GM23338 (cell line): ENCODE measurements around the gene NRL. TPM values are rescaled to one million over a fixed set of nuclear protein-coding genes. Genes with fewer than 3 reads are reported as not detected.

Experiments used
- ATAC-seq: fragments of 200-7000 bp; cut with Tn5 transposase; 3 replicates; pipeline ENCODE4 v1.9.1; 2020
- DNase-seq: peaks from one replicate; pipeline ENCODE4 v3.0.0-alpha.2; 2015; ENCODE audit warnings: low spot score
- H2AFZ ChIP-seq: fragments of 200-600 bp; sonication (generic); 2 replicates; pipeline ENCODE4 v1.8.0; 2016; ENCODE audit warnings: antibody characterized with exemption, mild to moderate bottlenecking, moderate library complexity
- H3F3A ChIP-seq: fragments of 200-600 bp; sonication (generic); replicated peaks from 2 replicates; pipeline ENCODE4 v1.8.0; 2017; ENCODE audit warnings: antibody characterized with exemption, mixed run types, low read depth
- H3K27ac ChIP-seq: fragments of 200-600 bp; sonication (generic); 2 replicates; pipeline ENCODE4 v1.6.1; 2016; ENCODE audit warnings: low read depth
- H3K27me3 ChIP-seq: fragments of 200-600 bp; sonication (generic); 2 replicates; pipeline ENCODE4 v1.8.0; 2016; ENCODE audit warnings: mild to moderate bottlenecking, mixed run types, moderate library complexity; ENCODE audit not compliant: insufficient read depth
- H3K36me3 ChIP-seq: fragments of 200-600 bp; sonication (generic); 2 replicates; pipeline ENCODE4 v1.8.0; 2016; ENCODE audit warnings: mild to moderate bottlenecking; ENCODE audit not compliant: insufficient read depth
- H3K4me1 ChIP-seq: fragments of 200-600 bp; sonication (generic); 2 replicates; pipeline ENCODE4 v1.8.0; 2016; ENCODE audit warnings: mild to moderate bottlenecking, moderate library complexity; ENCODE audit not compliant: insufficient read depth
- H3K4me2 ChIP-seq: fragments of 200-600 bp; sonication (generic); 2 replicates; pipeline ENCODE4 v1.7.1; 2017; ENCODE audit warnings: mixed run types
- H3K4me3 ChIP-seq: fragments of 200-600 bp; sonication (generic); 2 replicates; pipeline ENCODE4 v1.6.1; 2016; ENCODE audit warnings: mixed run types
- H3K79me2 ChIP-seq: fragments of 200-600 bp; sonication (generic); replicated peaks from 2 replicates; pipeline ENCODE4 v1.8.0; 2017; ENCODE audit warnings: mild to moderate bottlenecking; ENCODE audit not compliant: insufficient read depth
- H3K9me2 ChIP-seq: fragments of 200-600 bp; sonication (generic); 2 replicates; pipeline ENCODE4 v1.8.0; 2017; ENCODE audit not compliant: insufficient read depth
- H4K20me1 ChIP-seq: fragments of 200-600 bp; sonication (generic); replicated peaks from 2 replicates; pipeline ENCODE4 v1.8.0; 2017; ENCODE audit warnings: mild to moderate bottlenecking; ENCODE audit not compliant: insufficient read depth
- H3K27ac Mint-ChIP-seq: 2 replicates; pipeline ENCODE4 v1.8.0; 2020; ENCODE audit warnings: inconsistent platforms, mild to moderate bottlenecking, moderate library complexity, mixed read lengths
- H3K27me3 Mint-ChIP-seq: 3 replicates; pipeline ENCODE4 v1.8.0; 2022; ENCODE audit warnings: low read depth, mild to moderate bottlenecking, moderate library complexity, mixed read lengths, inconsistent platforms; ENCODE audit not compliant: insufficient read depth, poor library complexity
- H3K36me3 Mint-ChIP-seq: 3 replicates; pipeline ENCODE4 v1.8.0; 2021; ENCODE audit warnings: low read depth, mild to moderate bottlenecking, inconsistent platforms, moderate library complexity, mixed read lengths
- H3K4me1 Mint-ChIP-seq: 3 replicates; pipeline ENCODE4 v1.8.0; 2020; ENCODE audit warnings: mild to moderate bottlenecking, inconsistent platforms, mixed read lengths
- H3K4me3 Mint-ChIP-seq: 3 replicates; pipeline ENCODE4 v1.8.0; 2021; ENCODE audit warnings: moderate library complexity, mild to moderate bottlenecking, inconsistent platforms, mixed read lengths
- H3K9me3 Mint-ChIP-seq: 3 replicates; pipeline ENCODE4 v1.8.0; 2020; ENCODE audit warnings: moderate library complexity, mild to moderate bottlenecking, inconsistent platforms, mixed read lengths
- CREB1 ChIP-seq: fragments of 250-450 bp; sonication (Bioruptor Pico); IDR thresholded peaks from 2 replicates; pipeline ENCODE4 v1.5.0; 2020; ENCODE audit warnings: low read depth, mild to moderate bottlenecking, moderate library complexity
- ETS1 ChIP-seq: IDR thresholded peaks from 2 replicates; pipeline ENCODE4 v1.6.1; 2016; ENCODE audit warnings: antibody characterized with exemption
- EZH2 ChIP-seq: fragments of 200-600 bp; sonication (generic); IDR thresholded peaks from one replicate; pipeline ENCODE4 v1.8.0; 2017; ENCODE audit warnings: antibody characterized with exemption, mild to moderate bottlenecking, low read depth; ENCODE audit not compliant: unreplicated experiment
- EZH2phosphoT487 ChIP-seq: fragments of 200-600 bp; sonication (generic); IDR thresholded peaks from one replicate; pipeline ENCODE4 v1.8.1; 2018; ENCODE audit warnings: antibody characterized with exemption; ENCODE audit not compliant: unreplicated experiment
- JUNB ChIP-seq: IDR thresholded peaks from one replicate; pipeline ENCODE4 v1.6.1; 2016; ENCODE audit warnings: antibody characterized with exemption; ENCODE audit not compliant: unreplicated experiment
- NANOG ChIP-seq: IDR thresholded peaks from 2 replicates; pipeline ENCODE4 v1.6.1; 2016; ENCODE audit warnings: antibody characterized with exemption, borderline replicate concordance
- POLR2AphosphoS5 ChIP-seq: IDR thresholded peaks from 2 replicates; pipeline ENCODE4 v1.6.1; 2016; ENCODE audit warnings: antibody characterized with exemption, low read depth
- REST ChIP-seq: IDR thresholded peaks from one replicate; pipeline ENCODE4 v1.6.1; 2018; ENCODE audit warnings: antibody characterized with exemption; ENCODE audit not compliant: unreplicated experiment
- STAT1 ChIP-seq: IDR thresholded peaks from one replicate; pipeline ENCODE4 v1.6.1; 2016; ENCODE audit warnings: antibody characterized with exemption; ENCODE audit not compliant: unreplicated experiment
- ZNF114 ChIP-seq: fragments of 250-450 bp; sonication (Bioruptor Pico); IDR thresholded peaks from 2 replicates; pipeline ENCODE4 v1.5.0; 2020; ENCODE audit warnings: mild to moderate bottlenecking, moderate library complexity
- ZNF331 ChIP-seq: fragments of 250-450 bp; sonication (Bioruptor Pico); IDR thresholded peaks from 2 replicates; pipeline ENCODE4 v1.5.0; 2020; ENCODE audit warnings: low read depth, mild to moderate bottlenecking, moderate library complexity
- polyA plus RNA-seq: library from polyadenylated mRNA; unstranded; fragments of >200 nt; fragmentation: Nextera tagmentation; extraction: Ambion mirVana; gene quantifications from 2 replicates; pipeline ENCODE4 v1.2.1, GENCODE V29; 2016
- total RNA-seq: library from RNA; depleted of rRNA; stranded (reverse); fragments of >200 nt; shearing (Covaris generic); gene quantifications from 2 replicates; pipeline ENCODE4 v1.2.3, GENCODE V29; 2014
- TF ChIP-seq, protein P1 (sequence below), 2 experiments: fragments of 200-600 bp in 1 of 2; sonication (generic) in 1 of 2; conservative IDR thresholded peaks; 2 replicates each; pipeline versions ENCODE4 v1.5.1 to v1.6.1; 2016 to 2017; ENCODE audit warnings: antibody characterized with exemption in 2 of 2, low read depth in 2 of 2, mild to moderate bottlenecking in 2 of 2, moderate library complexity in 1 of 2

Gene NRL
- total and polyA plus RNA-seq, 2 experiments from 2014 or later: 1.8 to 2.2 TPM

GRCh38 chr14:24092505-24093206, 22.1 kb downstream of the NRL start (continued):
- TF ChIP-seq REST (no peak), ZNF331 (CRISPR knock-in tag) (no peak), JUNB (no peak), CREB1 (CRISPR knock-in tag) (no peak), NANOG (no peak), ZNF114 (CRISPR knock-in tag) (no peak), ETS1 (no peak), EZH2phosphoT487 (no peak)
- TF ChIP-seq, protein P1, sequence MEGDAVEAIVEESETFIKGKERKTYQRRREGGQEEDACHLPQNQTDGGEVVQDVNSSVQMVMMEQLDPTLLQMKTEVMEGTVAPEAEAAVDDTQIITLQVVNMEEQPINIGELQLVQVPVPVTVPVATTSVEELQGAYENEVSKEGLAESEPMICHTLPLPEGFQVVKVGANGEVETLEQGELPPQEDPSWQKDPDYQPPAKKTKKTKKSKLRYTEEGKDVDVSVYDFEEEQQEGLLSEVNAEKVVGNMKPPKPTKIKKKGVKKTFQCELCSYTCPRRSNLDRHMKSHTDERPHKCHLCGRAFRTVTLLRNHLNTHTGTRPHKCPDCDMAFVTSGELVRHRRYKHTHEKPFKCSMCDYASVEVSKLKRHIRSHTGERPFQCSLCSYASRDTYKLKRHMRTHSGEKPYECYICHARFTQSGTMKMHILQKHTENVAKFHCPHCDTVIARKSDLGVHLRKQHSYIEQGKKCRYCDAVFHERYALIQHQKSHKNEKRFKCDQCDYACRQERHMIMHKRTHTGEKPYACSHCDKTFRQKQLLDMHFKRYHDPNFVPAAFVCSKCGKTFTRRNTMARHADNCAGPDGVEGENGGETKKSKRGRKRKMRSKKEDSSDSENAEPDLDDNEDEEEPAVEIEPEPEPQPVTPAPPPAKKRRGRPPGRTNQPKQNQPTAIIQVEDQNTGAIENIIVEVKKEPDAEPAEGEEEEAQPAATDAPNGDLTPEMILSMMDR (conservative IDR thresholded peaks at IDR 0.05; ENCODE audit: low read depth in 2 of 2): no peak

DNA sequence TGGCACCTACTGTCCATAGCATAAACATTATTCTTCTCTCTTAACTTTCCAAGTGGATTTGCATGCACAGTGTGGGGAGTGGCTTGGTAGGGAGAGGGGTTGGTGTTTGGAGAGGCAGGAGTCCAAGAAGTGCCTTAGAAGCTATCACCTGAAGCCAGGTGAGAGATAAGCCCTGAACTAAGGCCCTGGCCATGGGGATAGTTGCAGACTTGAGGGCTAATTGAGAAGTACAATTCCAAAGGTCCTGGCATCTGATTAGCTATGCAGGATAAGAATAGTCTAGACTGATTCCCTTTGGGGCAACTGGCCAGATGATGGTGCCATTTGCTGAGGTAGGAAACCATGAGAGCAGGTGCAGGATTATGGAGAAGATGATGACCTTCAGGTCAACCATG, 22.6 kb downstream of the NRL start:
- H3K9me3 Mint-ChIP-seq: peaks cover 3% of the 10 kb centered on the region; the same call in 2 of the 3 replicates
- peaks cover 24% of the 10 kb centered on the region for H3K27me3 Mint-ChIP-seq
- no peak overlapping the region; the same call in 2 of the 3 replicates for H3K4me3 Mint-ChIP-seq
- ATAC-seq (no peak), DNase-seq (no peak)
- Histone ChIP-seq H4K20me1 (no peaks in the 10 kb centered on the region), H2AFZ (no peak overlapping the region), H3K79me2 (peaks cover 22% of the 10 kb centered on the region), H3K27me3 (no peaks in the 10 kb centered on the region), H3K9me2 (peaks cover 8% of the 10 kb centered on the region), H3K4me1 (peaks cover 18% of the 10 kb centered on the region), H3K4me3 (no peak overlapping the region), H3K36me3 (no peaks in the 10 kb centered on the region), H3F3A (peaks cover 15% of the 10 kb centered on the region), H3K4me2 (no peak overlapping the region), H3K27ac (no peak overlapping the region)
- no peak for TF ChIP-seq ZNF114 (CRISPR knock-in tag)
- TF ChIP-seq POLR2AphosphoS5: no peak
- no peak for TF ChIP-seq ETS1
- no peak for TF ChIP-seq ZNF331 (CRISPR knock-in tag)
- TF ChIP-seq NANOG: no peak
- TF ChIP-seq JUNB: no peak
- no peak for TF ChIP-seq REST
- TF ChIP-seq EZH2phosphoT487: no peak
- TF ChIP-seq EZH2: no peak
- TF ChIP-seq CREB1 (CRISPR knock-in tag): no peak
- no peak for TF ChIP-seq STAT1
- peak overlapping the region; percentile 100; the same call in 1 of the 2 replicates for H3K27ac Mint-ChIP-seq
- peaks cover 31% of the 10 kb centered on the region for H3K36me3 Mint-ChIP-seq
- H3K4me1 Mint-ChIP-seq: peaks cover 38% of the 10 kb centered on the region
